DOHH2 (cell line): ENCODE results near the gene CPZ.

ENCODE experiments used
- H3F3A ChIP-seq: fragments of 200-600 bp; sonication (generic), shearing (Covaris generic); 2 replicates; pipeline ENCODE4 v1.6.0; 2016; ENCODE audit warnings: antibody characterized with exemption, mild to moderate bottlenecking; ENCODE audit not compliant: control insufficient read depth, insufficient read depth
- H3K27ac ChIP-seq: fragments of 200-600 bp; sonication (generic); 2 replicates; pipeline ENCODE4 v1.5.1; 2014; ENCODE audit warnings: low read depth, mild to moderate bottlenecking, low read length, moderate library complexity
- H3K27me3 ChIP-seq: fragments of 200-600 bp; sonication (generic); 2 replicates; pipeline ENCODE4 v1.6.1; 2014; ENCODE audit warnings: mild to moderate bottlenecking, low read length, mixed read lengths; ENCODE audit not compliant: control insufficient read depth
- H3K36me3 ChIP-seq: fragments of 200-600 bp; sonication (generic); 2 replicates; pipeline ENCODE4 v1.6.1; 2014; ENCODE audit warnings: mild to moderate bottlenecking, low read length, moderate library complexity, mixed read lengths; ENCODE audit not compliant: control insufficient read depth
- H3K4me1 ChIP-seq: fragments of 200-600 bp; sonication (generic); 2 replicates; pipeline ENCODE4 v1.6.1; 2014; ENCODE audit warnings: mild to moderate bottlenecking, low read length, mixed read lengths; ENCODE audit not compliant: control insufficient read depth
- H3K4me2 ChIP-seq: fragments of 200-600 bp; sonication (generic); 2 replicates; pipeline ENCODE4 v1.6.0; 2014; ENCODE audit warnings: mild to moderate bottlenecking, low read length, moderate library complexity
- H3K4me3 ChIP-seq: fragments of 200-600 bp; sonication (generic); 2 replicates; pipeline ENCODE4 v1.5.1; 2014; ENCODE audit warnings: mild to moderate bottlenecking, low read length, mixed read lengths
- H3K79me2 ChIP-seq: fragments of 200-600 bp; sonication (generic); 2 replicates; pipeline ENCODE4 v1.6.1; 2014; ENCODE audit warnings: mild to moderate bottlenecking, low read length, mixed read lengths; ENCODE audit not compliant: control insufficient read depth
- H3K9me2 ChIP-seq: fragments of 200-600 bp; sonication (generic); replicated peaks from 2 replicates; pipeline ENCODE4 v1.6.1; 2014; ENCODE audit warnings: mild to moderate bottlenecking, low read length, mixed read lengths; ENCODE audit not compliant: control insufficient read depth
- H3K9me3 ChIP-seq: fragments of 200-600 bp; sonication (generic); 2 replicates; pipeline ENCODE4 v1.6.1; 2014; ENCODE audit warnings: antibody characterized with exemption, low read length, mixed read lengths; ENCODE audit not compliant: control insufficient read depth, insufficient read depth
- H4K20me1 ChIP-seq: fragments of 200-600 bp; sonication (generic); 2 replicates; pipeline ENCODE4 v1.6.0; 2014; ENCODE audit warnings: low read depth, mild to moderate bottlenecking, antibody characterized with exemption, low read length, moderate library complexity; ENCODE audit not compliant: control insufficient read depth, insufficient read depth
- CTCF ChIP-seq: fragments of 200-600 bp; sonication (generic); IDR thresholded peaks from one replicate; pipeline ENCODE4 v1.5.1; 2014; ENCODE audit warnings: antibody characterized with exemption, mild to moderate bottlenecking, low read depth, low read length; ENCODE audit not compliant: poor library complexity, severe bottlenecking
- EZH2phosphoT487 ChIP-seq: fragments of 200-600 bp; sonication (generic); IDR thresholded peaks from 2 replicates; pipeline ENCODE4 v1.6.1; 2017; ENCODE audit warnings: borderline replicate concordance, mild to moderate bottlenecking, antibody characterized with exemption, low read length, moderate library complexity, mixed read lengths

CPZ gene

GRCh38 chr4:8591114-8591513 lies 1.5 kb upstream of the CPZ start:
- Histone ChIP-seq H3K4me2 (no peak overlapping the region), H4K20me1 (no peaks in the 10 kb centered on the region), H3K27ac (no peak overlapping the region), H3K9me2 (no peaks in the 10 kb centered on the region), H3K9me3 (no peaks in the 10 kb centered on the region), H3F3A (no peaks in the 10 kb centered on the region), H3K36me3 (no peaks in the 10 kb centered on the region), H3K4me3 (no peak overlapping the region), H3K4me1 (no peaks in the 10 kb centered on the region), H3K27me3 (peaks cover 2% of the 10 kb centered on the region; the same call in 1 of the 2 replicates), H3K79me2 (no peaks in the 10 kb centered on the region)
- TF ChIP-seq CTCF (no peak), EZH2phosphoT487 (no peak)

GRCh38 chr4:8591626-8592365 lies 769 bp upstream of the CPZ start:
- Histone ChIP-seq H3K27ac (no peak overlapping the region), H3K9me3 (no peaks in the 10 kb centered on the region), H3K79me2 (no peaks in the 10 kb centered on the region), H3K4me2 (no peak overlapping the region), H3K4me1 (no peaks in the 10 kb centered on the region), H3K9me2 (no peaks in the 10 kb centered on the region), H3K4me3 (no peak overlapping the region), H3K36me3 (no peaks in the 10 kb centered on the region), H3K27me3 (peaks cover 2% of the 10 kb centered on the region; the same call in 1 of the 2 replicates), H4K20me1 (no peaks in the 10 kb centered on the region), H3F3A (no peaks in the 10 kb centered on the region)
- TF ChIP-seq CTCF (no peak), EZH2phosphoT487 (no peak)

- Histone ChIP-seq H3K4me1 (no peaks in the 10 kb centered on the region), H4K20me1 (no peaks in the 10 kb centered on the region), H3K9me2 (no peaks in the 10 kb centered on the region), H3K36me3 (no peaks in the 10 kb centered on the region), H3K27me3 (peaks cover 2% of the 10 kb centered on the region; the same call in 1 of the 2 replicates), H3K4me2 (no peak overlapping the region), H3K27ac (no peak overlapping the region), H3K9me3 (no peaks in the 10 kb centered on the region), H3F3A (no peaks in the 10 kb centered on the region), H3K4me3 (no peak overlapping the region), H3K79me2 (no peaks in the 10 kb centered on the region)
- no peak for TF ChIP-seq EZH2phosphoT487
- no peak for TF ChIP-seq CTCF
Observed at GRCh38 chr4:8593264-8594096, 915 bp downstream of the CPZ start.
